GM18861 (cell line): ENCODE results near the gene OSBPL1A.

Experiments used
- ATAC-seq: cut with Tn5 transposase; IDR thresholded peaks from one replicate; pipeline ENCODE4 v1.9.1; 2021; ENCODE audit not compliant: unreplicated experiment

Gene OSBPL1A

DNA sequence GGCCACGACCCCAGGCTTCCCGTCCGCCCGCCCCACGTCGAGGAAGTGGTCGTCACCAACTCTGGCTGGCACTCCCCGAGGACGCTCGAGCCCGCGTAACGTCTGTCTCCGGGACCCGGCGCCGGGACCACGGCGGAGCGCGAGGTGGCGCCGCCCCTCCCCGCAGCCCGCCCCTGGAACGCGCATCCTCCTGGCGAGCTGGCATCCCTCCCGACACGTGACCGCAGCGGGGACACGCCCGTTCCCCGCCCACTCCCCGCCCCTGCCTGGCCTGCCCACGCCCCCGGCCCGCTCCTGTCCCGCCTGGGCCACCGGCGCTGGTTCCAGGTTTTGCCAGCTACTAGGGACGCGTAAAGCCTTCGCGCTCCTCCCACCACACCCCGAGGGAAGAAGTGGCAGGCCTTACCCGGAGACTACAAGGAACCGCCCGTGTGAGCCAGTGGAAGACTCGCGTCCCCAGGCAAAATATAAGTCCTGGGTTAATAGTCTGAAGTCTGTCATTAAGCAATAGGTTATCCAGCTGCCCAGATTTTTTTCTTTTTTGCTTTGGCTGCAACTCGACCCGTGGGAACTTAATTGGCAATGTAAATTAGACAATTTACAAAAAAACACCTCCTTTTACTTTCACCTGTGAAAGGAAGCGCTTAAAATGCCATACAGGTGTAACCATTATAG, at the start of gene OSBPL1A:
OSBPL1A (minus strand) TSS at position 131 of the 675 bp plus-strand sequence. CDS start 20,291 bp downstream, outside the sequence.
- ATAC-seq = no peak

DNA sequence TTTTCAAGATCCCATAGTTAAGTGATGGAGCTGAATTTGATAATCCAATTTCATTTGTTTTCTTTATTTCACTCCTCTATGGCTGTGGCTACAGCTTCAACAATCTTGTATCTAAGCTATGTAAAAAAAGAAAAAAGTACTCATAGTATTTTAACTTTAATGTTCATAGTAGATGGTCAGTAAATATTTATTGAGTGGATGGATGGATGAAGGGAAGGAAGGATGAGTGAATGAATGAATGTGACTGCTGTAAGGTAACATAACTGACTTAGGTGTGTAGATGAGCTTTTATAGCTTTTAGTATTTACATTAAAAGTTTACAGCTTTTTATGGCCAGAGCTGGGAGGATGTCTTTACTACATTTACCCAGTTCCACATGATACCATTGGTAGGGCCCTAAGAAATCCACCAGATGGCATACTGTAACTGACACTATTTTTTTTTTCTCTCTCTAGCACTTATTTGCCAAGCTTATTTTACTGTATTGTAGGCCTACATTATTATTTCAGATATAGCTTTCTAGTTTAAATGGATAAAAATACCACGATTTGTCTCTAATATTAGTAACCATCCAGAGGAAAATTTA, 49.4 kb upstream of the OSBPL1A start:
- no peak for ATAC-seq

DNA sequence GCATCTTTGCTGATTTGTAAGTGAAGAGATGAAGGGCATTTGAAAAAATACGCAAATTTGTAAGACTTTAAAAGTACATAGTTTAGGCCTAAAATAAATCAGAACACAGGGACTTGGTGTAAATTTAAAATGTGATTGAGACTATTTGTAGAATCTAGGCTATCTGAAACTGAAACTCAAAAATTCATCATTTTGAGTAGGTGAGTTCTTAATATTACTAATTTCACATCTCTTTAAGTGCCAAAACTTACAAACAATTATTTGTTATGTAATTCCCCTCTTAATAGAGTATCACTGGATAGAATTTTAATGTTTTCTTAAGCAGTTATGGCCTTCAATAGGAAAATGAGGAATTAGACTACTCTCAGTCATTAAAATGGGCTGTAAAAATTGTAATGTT, 48.8 kb upstream of the OSBPL1A start:
- peak; percentile 61 for ATAC-seq

DNA sequence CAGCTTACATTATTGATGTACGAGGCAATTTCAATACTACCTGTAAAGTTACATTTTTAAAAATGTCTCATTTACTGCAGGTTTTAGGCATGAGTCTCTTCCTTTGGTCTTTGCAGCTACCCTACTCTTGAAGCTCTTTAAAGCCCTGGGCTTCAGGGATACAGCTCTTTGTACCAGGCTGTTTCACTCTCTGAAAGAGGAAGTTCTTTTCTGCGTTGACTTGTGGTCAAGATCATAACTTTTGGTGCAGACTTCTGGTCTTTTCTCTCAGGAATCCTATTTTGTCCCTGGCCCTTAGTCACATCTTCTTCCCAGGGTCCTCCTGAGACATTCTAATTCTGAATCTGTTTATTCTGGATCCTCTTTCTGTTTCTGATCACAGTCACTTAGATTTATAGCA, 46.2 kb upstream of the OSBPL1A start:
- peak; percentile 82 for ATAC-seq

DNA sequence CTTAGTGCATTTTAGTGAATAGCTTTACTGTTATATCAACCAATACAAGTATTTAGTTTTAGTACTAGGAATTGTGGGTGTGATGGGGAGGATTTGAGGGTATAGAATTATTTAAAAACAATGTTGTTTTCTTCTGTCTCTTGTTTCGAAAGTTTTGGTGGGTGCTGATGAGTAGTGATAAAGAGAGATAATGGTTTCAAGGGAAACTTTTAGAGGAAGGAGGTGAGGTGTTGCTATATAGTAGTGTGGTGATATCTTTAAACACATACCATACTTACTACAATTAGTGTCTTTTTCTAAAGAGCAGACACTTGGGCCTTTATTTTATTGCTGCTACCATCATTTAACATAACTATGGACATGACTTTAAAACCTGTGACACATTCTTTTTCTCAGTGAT, 39.3 kb upstream of the OSBPL1A start:
- no peak for ATAC-seq

DNA sequence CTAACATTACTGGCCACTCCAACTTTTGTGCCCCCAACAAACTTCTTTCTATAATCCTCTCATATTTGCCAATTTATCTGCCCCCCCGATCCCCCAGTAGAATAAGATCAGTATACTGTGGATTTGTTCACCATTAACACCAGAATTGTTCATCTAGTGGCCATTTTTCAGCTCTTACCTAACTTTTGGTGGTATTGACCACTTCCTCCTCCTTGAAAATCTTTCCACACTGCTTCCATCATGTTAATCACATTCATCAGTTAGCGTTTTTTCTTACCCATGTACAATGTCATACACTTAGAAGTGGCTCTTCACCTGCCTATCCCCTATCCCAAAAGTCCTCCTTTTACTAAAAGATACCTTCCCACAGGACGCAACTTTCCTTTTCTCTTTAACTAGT, 35.0 kb upstream of the OSBPL1A start:
- no peak for ATAC-seq

DNA sequence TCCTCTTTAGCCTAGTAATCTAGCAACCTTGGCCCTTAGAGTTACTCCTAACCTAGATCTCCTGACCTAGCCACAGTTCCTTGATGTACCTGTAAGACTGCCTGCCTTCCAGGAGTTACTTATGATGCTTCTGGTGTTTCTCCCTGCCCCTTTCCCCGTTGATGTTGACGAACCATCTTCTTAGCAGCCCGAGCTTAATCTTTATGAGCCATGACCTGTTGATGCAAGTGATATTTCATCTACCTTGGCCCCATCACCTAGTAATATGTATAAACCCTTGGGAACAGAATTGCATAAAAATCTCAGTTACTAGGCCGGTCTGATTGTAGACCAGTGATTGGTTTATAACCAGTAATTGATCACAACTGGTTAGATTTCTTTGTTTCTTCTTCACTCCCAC, 31.6 kb upstream of the OSBPL1A start:
- no peak for ATAC-seq

DNA sequence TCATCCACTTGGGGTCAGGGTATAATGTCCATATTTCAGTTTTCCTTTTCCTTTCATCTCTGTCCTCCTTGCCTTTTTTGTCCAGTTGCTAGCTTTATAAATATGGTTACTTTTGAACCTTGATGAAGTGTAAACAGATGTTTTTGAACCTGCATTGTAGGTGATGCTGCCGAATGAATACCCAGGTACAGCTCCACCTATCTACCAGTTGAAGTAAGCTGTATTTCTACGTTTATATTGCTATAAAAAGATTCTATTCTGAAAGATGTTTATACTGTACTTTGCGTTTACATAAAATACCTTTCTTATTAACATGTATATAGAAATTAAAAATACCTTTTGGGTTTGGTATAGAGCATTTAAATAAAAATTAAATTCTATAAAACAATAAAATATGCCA, 31.1 kb upstream of the OSBPL1A start:
- no peak for ATAC-seq

DNA sequence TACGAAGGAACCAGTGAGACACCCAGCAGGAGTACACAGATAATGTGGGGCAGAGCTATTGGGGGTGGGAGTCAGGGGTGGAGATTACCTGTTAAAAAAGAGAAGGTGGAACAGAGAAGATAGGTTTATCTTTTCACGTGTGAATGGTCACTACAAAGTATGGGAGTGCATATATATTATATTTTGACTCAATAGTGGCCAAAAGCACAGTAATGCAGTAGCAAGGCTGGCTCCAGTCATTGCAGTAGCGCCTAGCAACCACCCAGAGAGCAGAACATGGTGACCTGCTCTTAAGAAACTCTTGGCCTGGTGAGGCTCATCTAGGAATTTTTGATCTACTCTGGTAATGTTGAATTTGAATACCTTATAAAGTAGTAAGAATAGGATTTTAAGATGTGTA, 29.9 kb upstream of the OSBPL1A start:
- no peak for ATAC-seq

DNA sequence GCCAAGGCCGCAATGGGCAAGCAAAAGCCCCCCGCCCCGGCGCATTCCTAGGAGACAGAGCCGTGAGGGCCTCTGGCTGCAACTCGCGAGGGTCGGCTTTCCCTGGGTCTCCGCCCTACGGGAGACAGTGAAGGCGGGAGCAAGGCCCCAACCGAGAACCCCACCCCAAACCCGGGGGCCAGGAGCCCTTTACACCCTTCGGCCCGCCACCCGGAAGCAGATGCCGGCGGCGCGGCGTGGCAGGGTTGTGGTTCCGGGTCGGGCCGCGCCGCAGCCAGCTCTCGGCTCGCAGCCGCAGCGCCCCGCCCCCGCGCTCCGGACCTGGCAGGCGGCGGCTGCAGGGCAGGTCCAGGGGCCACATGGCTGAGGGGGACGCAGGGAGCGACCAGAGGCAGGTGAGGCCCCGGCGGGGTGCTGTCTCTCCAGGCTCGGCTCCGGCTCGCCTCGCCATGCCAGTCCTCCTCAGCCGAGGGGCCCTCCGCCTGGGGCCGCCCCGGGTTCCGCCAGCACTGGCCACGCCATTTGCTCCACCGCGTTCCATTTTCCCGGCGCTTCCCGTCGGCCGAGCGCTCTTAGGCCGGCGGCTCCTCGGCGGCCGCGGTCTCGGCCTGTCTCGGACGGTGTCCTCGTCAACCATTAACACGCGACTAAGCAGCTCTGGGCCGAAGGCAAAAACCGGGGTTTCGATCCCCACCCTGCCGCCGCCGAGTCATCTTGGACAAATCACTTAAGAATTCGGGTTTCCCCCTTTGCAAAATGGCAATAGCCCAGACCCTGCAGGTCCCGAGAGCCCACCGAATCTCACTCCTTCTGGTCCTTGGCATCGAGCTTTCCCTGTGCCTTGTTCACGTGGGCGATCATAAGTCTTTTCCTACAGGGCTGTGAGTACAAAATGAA, 29.0 kb upstream of the OSBPL1A start, which contains the start of gene IMPACT:
IMPACT (plus strand) TSS at position 273 of the 897 bp plus-strand sequence; CDS start at position 360, 87 bp downstream.
- ATAC-seq = peak; percentile 80

DNA sequence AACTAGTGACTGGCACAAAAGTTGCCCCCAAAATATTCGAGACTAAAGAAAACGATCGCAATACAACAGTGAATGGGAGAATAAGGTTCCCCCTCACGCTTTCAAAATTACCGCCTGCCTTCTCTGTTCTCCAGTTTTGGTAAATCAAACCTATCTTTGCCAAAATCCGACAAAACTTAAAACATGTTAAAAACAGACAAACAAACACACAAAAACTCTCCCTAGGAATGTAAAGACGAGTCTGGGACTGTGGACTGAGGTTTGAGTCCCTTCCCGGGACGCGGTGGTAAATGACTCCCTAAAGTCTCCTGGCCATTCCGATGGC, 28.4 kb upstream of the OSBPL1A start:
- no peak for ATAC-seq

DNA sequence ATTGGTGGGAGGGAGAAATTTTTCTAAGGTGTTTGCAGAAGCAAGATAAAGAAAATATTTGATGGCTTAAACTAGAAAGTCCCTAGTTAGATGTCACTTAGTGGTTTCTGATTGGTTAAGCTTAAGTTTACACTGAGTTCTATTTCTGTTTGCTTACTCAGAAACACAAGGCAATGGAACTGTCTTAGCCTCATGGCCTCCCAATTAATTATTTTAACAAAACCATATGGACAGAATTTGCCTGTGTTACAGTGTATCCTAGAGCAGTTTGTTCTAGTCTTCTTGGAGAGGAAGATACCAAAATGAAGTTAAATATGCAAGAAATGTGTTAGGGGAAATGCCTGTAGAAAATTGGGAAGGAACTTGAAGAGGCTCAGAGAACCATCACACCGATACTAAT, 24.2 kb upstream of the OSBPL1A start:
- no peak for ATAC-seq

DNA sequence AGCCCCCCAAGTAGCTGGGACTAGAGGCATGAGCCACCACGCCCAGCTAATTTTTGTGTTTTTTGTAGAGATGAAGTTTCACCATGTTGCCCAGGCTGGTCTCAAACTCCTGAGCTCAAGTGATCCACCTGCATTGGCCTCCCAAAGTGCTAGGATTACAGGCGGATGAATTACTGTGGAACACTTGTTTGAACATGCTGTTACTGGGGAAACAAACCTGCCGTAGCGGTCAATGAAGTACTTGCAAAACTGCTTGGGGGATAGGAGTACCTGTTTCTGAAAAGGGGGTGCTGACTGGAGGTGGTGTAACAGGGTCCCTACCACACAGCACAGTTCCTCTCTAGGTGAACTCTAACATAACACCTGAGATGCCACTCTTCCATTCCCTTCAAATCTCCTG, 22.9 kb upstream of the OSBPL1A start:
- ATAC-seq = no peak

DNA sequence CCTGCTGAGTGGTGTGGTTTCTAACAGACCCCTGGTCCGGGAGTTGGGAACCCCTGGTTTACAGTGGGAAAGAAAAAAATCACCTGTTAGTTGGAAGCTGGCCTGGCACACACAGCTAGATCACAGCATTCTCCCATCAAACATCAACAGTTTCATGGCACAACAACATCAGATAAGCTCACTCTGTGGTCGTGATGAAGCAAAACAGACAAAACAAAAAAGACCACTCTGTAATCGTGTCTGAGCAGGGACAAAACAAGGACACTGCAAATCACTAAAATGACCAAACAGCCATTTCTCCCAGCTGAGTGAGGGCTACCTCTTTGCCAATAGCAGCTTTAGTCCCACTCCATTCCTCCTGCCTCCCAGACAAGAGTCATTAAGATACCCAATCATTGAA, 19.9 kb upstream of the OSBPL1A start:
- ATAC-seq = no peak

DNA sequence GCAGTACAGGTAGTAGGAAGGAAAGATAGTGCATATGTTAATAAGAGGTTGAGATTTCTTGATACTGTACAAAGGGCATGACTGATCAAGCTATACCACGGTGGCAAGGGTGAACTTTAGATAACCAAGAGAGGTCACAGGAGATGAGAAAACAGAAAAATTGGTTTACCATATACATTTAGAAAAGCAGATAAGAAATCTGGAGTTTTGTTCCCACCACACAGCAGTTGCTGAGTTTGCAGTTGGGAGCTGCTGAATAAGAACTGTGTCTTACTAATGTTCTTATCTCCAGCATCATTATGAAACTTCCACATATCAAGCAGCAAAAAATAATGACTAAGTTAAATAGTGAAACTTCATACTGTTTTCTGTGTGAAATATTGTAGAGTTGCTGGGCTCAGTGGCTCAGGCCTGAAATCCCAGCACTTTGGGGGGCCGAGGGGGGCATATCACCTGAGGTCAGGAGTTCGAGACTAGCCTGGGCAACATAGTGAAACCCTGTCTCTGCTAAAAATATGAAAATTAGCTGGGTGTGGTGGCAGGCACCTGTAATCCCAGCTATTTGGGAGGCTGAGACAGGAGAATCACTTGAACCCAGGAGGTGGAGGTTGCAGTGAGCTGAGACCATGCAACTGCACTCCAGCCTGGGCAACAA, 16.9 kb upstream of the OSBPL1A start:
- no peak for ATAC-seq

DNA sequence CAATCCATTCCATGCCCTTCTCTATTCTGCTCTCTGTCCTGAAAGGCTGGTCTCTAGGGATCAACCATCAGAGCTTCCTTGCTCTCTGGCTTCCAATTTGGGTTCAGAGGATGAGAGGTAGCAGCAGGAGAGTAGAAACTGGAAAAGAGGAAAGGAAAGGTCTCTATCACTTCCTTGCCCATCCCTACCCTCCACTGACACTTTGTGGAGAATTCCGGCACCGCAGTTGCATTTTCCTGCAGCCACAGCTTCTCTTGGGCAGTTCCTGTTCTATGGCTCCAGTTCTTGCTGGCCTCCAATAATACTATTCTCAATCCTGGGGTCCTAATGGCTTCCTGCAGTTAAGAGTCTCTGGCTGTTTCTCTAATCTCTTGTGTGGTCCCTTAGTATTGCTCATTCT, 15.5 kb upstream of the OSBPL1A start:
- ATAC-seq = no peak

DNA sequence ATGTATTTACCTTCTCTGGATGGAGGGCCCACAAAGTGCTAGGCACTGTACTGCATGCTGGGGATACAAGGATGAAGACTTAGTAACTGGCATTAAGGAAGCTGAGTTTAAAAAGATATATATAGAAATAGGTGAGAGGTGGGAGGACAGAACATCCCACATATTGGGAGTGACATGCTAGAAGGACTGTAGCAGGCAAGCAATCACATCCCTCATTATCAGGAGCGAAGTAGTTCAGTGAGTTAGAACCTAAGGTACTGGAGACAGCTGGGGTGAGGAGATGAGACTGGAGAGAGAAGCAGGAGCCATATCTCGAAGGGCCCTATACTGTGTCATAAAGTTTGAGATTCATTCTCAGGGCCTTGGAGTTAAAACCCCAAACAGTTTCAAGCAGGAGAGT, 10.9 kb upstream of the OSBPL1A start:
- no peak for ATAC-seq

DNA sequence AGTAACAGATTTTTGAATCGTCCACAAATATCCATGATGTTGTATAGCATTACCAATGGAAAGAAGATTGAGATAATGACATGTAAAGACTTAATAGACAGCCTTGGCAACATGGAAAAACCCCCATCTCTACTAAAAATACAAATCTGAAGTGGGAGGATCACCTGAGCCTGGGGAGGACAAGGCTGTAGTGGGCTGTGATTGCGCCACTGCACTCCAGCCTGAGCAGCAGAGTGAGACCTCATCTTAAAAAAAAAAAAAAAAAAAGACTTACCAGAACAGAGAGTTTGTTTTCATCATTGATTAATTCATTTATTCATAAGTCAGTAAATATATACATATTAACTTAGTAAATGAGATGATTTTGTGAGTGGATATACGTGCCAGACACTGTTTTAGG, 7.0 kb upstream of the OSBPL1A start:
- no peak for ATAC-seq

DNA sequence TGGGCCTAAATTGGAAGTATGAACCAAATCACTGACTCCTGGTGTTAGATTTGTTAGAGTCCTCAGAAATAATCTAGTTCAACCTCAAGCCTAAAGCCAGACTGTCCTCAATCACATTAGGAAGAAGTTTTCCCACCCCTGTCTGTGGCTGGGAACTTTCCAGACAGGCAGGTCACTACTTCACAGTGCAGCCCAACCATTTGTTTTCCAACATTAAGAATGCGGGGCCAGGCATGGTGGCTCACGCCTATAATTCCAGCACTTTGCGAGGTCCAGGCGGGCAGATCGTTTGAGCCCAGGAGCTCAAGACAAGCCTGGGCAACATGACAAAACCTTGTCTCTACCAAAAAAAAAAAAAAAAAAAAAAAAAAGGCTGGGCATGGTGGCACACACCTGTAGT, 5.5 kb upstream of the OSBPL1A start:
- ATAC-seq = no peak

DNA sequence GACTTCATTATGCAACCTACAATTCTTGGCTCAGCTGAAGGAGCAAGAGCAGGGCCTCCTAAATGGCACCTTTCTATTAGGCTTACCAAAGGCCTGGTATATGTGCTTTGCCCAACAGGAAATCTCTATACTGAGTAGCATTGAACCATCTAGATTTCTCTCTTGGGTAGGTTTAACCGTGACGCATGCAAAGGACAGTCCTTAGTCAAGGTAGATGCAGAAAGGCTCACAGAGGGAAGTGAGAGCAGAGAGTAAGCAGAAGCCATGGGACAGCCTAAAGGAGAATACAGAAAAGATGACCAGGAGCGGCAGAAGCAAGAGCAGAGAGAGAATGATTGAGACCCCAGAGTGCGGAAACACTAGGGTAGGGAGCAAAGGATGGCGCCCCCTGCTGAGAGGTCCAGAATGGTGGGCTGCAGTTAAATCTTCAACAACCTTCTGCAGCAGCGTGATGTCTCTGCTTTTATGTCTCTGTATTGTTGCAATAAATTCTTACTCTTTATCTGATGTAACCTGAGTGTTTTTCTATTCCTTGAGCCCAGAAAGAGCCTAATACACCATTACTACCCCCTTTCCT, 4.7 kb upstream of the OSBPL1A start:
- no peak for ATAC-seq

DNA sequence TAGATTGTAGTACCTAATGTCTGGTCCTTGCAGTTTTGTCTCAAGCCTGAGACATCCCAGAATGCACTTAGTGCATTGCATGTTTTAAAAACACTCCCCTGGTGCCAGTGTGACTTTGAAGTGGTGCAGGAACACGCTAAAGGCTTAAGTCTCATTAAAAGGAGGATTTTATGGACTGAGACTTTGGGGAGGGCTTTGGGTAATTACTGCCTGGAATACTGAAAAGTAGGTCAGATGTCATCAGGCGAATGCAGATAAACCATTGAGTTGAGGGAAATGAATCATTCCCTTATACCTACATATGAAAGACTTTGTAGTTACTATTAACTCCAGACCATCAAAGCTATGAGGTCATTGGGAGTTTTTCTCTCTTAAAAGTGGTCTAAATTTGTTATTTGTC, 3.0 kb upstream of the OSBPL1A start:
- ATAC-seq = no peak
